CD4-positive, alpha-beta T cell treated with Interferon gamma for 1 hour (primary cell): ENCODE results near the gene PDGFC.

Source experiments
- DNase-seq: peaks from one replicate; pipeline ENCODE4 v3.0.0-alpha.2; 2020

The PDGFC gene

GRCh38 chr4:156778093-156778492 is 193.5 kb downstream of the PDGFC start:
- DNase-seq: no peak

DNA sequence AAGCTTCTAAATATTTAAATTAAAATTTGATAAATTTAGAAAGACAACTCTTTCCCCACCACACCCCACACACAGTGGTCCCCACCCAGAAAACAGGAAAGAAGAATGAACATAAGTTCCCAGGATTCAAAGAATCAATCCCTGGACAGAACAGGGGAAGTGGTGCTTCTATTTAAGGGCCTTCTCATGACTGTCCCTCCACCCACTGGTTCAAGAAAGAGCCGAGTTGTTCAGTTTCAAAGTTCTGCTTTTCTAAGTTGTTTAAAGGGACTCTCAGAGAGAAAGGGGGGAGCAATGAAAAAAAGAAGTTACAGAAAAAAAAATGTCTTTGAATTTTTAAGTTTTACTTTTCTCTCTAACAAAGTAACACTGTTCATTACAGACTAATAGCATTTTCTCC is 195.8 kb downstream of the PDGFC start:
- DNase-seq: no peak

- no peak for DNase-seq
Observed at GRCh38 chr4:156774422-156774821, 197.2 kb downstream of the PDGFC start.

- DNase-seq: no peak
Observed at GRCh38 chr4:156773648-156774357, 197.8 kb downstream of the PDGFC start.

- DNase-seq: no peak
Observed at GRCh38 chr4:156771171-156771837, 200.3 kb downstream of the PDGFC start.

GRCh38 chr4:156770140-156770539 is 201.5 kb downstream of the PDGFC start:
- no peak for DNase-seq

DNA sequence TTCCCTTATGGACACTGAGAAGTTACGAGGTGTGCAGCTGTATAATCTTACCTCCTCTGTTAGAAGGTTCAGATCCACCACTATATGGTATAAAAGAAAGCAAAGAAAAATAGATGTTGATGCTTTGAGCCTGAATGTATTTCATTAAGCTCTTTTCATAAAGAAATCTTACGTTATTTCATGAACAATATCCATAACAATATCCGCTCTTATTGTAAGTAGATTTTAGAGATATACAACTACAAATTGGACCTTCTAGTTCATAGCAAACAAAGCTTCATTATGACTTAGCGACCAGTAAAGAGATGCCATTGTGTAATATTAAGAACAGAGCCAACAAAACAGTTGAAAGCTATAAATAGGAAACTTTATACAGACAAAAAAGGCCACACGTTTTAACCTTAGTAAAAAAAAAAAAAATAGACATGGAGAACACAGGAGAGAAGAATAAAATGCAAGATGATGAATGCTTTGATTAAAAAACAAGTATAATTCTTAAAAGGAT is 203.6 kb downstream of the PDGFC start:
- no peak for DNase-seq

DNA sequence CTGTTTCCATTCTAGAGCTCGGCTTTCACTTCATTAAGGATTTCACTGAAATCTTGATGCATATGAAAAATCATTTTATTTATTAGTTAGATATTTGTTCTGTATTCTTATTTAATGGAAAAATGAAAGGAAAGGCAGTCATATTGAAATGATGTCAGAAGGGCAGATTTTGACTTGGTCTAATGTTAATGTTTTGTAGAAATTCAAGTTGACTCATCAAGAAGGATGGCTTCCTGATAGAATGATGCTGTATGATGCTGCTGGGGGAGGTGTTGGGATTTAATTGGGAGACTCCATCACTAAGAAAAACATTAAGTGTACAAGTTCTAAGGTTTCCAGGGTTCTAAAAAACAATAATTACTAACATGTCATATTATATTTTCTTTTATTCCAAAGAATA is 204.8 kb downstream of the PDGFC start:
- no peak for DNase-seq

DNA sequence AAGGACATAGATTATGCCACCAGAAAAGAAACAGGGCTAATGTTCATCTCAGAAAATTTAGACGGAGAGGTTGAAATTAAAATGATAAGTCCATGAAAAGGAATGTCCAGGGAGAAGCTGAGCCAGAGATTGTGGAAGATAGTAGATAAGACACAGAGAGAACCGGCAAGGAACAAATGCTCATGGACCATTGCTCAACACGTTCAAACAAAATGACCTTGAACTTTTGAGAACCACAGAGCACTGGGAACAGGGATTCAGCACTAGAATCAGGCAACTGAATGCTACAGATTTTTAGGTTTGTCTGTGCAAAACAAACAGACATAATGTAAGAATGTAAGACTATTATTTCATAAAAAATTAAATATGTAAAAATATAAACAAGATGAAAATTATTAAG is 206.3 kb downstream of the PDGFC start:
- DNase-seq: no peak

DNA sequence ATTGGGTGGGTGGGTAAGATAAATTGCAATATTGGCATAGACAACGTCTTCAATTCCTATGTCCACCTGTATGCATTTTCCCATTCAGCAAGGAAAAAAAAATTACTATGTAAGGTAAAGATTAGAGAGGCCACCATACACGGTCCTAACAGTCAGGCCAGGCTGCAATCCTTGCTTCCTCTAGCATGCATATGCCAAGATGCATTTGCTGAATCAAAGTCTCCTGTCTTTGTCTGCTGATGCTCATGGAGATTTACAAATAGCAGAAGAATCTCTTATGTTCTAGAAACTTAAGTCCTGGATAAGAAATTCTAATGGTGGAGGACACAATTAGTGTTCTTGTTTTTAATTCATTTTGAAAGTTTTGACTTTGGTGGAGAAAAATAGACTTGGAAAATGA is 206.8 kb downstream of the PDGFC start:
- no peak for DNase-seq

DNA sequence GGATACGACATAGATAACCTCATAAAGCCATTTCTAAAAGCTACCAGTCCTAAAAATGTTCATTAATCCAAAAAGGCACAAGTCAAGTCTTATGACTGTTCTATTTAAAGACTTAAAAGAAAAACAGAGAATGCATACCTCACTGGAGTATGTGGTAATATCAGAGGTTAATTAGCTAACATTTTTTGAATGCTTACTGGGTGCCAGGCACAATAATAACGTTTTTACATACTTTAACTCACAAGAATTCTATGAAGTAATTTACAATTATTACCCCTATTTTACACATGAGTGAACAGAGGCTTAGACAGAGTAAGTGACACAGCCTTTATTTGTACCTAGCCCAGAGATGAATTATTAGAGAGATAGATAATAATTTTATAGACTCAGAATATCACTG is 207.5 kb downstream of the PDGFC start:
- DNase-seq: no peak

DNA sequence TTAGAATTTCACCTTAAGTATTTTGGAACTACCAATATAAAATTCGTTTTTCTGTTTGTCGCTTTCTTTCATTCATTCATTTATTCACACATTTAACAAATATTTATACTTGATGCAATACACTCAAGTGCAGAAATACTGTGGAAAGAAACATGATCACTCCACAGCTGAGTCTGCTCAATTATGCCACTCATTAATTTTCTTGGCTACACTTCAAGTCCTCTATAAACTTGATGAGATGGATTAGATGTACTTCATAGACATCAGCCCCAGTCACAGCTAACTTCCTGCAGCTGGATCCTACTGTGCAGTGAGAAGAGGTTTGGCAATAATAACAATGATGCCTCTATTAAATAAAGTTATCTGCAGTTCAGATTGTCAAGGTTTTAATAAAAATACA is 208.1 kb downstream of the PDGFC start:
- no peak for DNase-seq

- no peak for DNase-seq
Observed at GRCh38 chr4:156762851-156763250, 208.7 kb downstream of the PDGFC start.

GRCh38 chr4:156756118-156756517 is 215.5 kb downstream of the PDGFC start:
- no peak for DNase-seq

DNA sequence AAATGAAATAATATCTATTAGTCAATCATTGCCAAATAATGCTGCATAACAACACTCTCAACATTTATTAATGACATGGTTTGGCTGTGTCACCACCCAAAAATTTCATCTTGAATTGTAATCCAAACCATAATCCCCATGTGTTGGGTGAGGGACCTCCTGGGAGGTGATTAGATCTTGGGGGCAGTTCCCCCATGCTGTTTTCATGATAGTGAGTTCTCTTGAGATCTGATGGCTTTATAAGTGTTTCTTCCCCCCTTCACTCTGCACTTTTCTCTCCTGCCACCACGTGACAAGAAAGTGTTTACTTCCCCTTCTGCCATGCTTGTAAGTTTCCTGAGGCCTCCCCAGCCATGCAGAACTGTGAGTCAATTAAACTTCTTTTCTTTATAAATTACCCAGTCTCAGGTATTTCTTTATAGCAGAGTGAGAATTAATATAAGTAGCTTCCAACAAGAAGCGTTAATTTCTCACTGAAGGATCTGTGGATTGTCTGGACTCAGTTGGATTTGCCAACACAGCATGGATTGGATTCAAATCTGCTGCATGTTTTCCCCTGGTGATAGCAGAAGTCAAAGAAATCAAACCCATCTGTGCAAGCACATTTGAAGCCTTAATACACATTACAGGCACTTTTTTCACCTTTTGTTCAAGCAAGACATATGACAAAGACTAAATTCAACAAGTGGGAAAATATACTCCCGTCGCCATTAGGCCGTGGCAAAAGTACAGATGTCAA is 216.6 kb downstream of the PDGFC start:
- DNase-seq: no peak

- DNase-seq: no peak
Observed at GRCh38 chr4:156751486-156751885, 220.1 kb downstream of the PDGFC start.

GRCh38 chr4:156749426-156750403 is 221.9 kb downstream of the PDGFC start:
- DNase-seq: no peak

- no peak for DNase-seq
Observed at GRCh38 chr4:156746111-156746510, 225.5 kb downstream of the PDGFC start.

GRCh38 chr4:156738766-156739165 is 232.8 kb downstream of the PDGFC start:
- no peak for DNase-seq

DNA sequence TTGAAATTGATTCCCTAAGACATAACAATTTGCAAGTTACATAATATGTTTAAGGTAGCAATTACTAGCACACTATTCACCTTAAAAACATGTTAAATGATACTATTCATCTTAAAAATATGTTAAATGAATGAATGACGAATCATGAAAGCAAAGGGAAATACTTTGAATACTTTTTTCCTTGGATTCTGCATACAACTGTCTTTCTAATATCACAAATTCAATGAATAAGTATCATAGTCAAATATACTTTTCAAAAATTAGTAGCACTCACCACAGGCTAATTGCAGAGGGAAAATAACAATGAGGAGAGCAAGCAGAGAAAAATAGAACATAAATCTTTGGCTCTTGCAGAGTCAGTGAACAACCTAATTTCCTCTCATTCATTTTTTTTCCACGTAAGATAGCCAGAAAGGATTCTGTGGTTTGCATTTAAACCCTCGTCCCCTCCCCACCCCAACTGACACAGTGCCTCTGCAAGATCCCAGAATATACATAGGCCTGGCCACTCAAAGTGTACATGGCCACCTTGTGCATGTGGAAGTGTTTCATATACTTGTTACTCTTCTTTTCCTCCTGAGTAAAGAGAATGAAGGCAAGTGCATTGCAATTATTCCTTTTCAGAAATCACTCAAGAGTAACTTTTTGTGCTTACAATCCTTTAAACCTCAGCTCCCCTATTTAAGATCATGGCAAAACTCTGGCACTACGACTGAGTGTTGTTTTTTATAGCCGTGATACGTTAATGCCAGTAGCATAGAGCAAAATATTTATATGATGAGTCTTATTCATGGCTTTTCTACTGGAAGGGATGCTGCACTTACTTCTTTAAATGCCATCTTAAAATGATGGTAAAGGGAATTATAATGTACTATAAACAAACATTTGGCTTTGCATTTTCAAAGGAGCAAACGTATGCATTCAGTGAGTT is 236.4 kb downstream of the PDGFC start:
- DNase-seq: no peak

- DNase-seq: no peak
Observed at GRCh38 chr4:156733582-156733981, 238.0 kb downstream of the PDGFC start.

- no peak for DNase-seq
Observed at GRCh38 chr4:156732634-156733033, 239.0 kb downstream of the PDGFC start.
